ENCODE data around the gene NGEF.

Gene NGEF

GRCh38 chr2:232870766-232871371, 142.2 kb downstream of the NGEF start:
- TF ChIP-seq CTCF (IDR thresholded peaks at IDR 0.05; ENCODE audit: extremely low read depth, missing control alignments), result no peak
- DNase-seq (ENCODE audit: low spot score), result no peak

- DNase-seq (ENCODE audit: low spot score), result no peak
- no peak for TF ChIP-seq CTCF (IDR thresholded peaks at IDR 0.05; ENCODE audit: extremely low read depth, missing control alignments)
Measured at GRCh38 chr2:232870018-232870765, 142.9 kb downstream of the NGEF start, which contains the start of gene SNORC. TSS of gene SNORC (plus strand) at chr2:232870264. CDS start at chr2:232870342, 78 bp downstream.

- no peak for TF ChIP-seq CTCF (IDR thresholded peaks at IDR 0.05; ENCODE audit: extremely low read depth, missing control alignments)
Measured at GRCh38 chr2:232869138-232870017, 143.7 kb downstream of the NGEF start.

GRCh38 chr2:232866104-232866503, 147.0 kb downstream of the NGEF start:
- TF ChIP-seq CTCF (IDR thresholded peaks at IDR 0.05; ENCODE audit: extremely low read depth, missing control alignments), result no peak
- no peak for DNase-seq (ENCODE audit: low spot score)

More at GRCh38 chr2:232869138-232870017, 143.7 kb downstream of the NGEF start:
- no peak for DNase-seq (ENCODE audit: low spot score)

GRCh38 chr2:232865165-232865564, 147.9 kb downstream of the NGEF start:
- no peak for TF ChIP-seq CTCF (IDR thresholded peaks at IDR 0.05; ENCODE audit: extremely low read depth, missing control alignments)
- DNase-seq (ENCODE audit: low spot score), result no peak

- no peak for DNase-seq (ENCODE audit: low spot score)
- no peak for TF ChIP-seq CTCF (IDR thresholded peaks at IDR 0.05; ENCODE audit: extremely low read depth, missing control alignments)
Measured at GRCh38 chr2:232863996-232864395, 149.1 kb downstream of the NGEF start.
